ENCODE measurements around the gene HHAT. TPM values are rescaled to one million over a fixed set of nuclear protein-coding genes. Genes with fewer than 3 reads are reported as not detected.

HHAT gene
- total RNA-seq, 1 experiment from 2014 or later: 3.0 TPM

DNA sequence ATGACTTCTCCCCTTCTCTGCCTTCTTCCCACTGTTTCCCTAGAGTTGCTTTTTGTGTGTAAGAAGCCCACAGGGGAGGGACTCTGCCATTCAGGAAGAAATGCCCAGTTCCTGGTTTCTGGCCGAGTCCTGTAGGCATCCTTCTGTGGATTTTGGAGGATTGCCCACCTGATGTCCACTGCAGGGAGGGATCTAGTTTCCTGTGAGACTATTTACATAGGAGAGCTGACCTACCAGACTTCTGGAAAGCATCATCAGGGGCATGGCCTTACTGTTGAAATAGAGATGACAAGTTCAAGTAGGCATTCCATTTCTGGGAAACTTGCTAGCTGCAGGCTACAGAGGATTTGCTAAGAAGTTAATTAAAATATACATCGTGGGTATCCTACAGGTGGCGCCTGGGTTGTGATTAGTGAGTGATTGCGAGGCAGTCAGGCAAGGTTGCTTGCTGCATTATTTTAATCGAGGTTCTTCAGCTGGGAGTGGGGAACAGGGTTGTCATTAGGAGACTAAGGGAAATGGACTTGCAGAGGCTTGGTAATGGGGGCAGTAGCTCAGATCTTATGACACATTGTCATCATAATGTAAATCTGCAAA lies 148.7 kb downstream of the HHAT start:
- ChIA-PET POLR2A (ENCODE audit: low non-redundant PET) (no interaction called here), CTCF (interaction anchor here (0.6 kb wide), 1 partner anchor 658 kb away, joined by 3 read pairs; no protein-coding TSS in a partner anchor)
- TF ChIP-seq EZH2 (IDR thresholded peaks at IDR 0.05; ENCODE audit: borderline replicate concordance, low read depth, low read length, poor library complexity, severe bottlenecking): no peak
- TF ChIP-seq CTCF (conservative IDR thresholded peaks at IDR 0.05; ENCODE audit: low read depth, low read length): 0 out of 2 replicates have a peak, but pooled peaks have one; percentile 31
- peaks cover 8% of the 10 kb centered on the region for H3K27me3 ChIP-seq (replicated peaks; ENCODE audit: insufficient read depth, low read depth, low read length, poor library complexity)
- H3K4me3 ChIP-seq (ENCODE audit: low read depth, low read length, poor library complexity, severe bottlenecking): no peak overlapping the region
- no TSS peak for BruUV-seq (replicated peaks)
- no peaks in the 10 kb centered on the region for H3K36me3 ChIP-seq (ENCODE audit: insufficient read depth, low read length, poor library complexity, severe bottlenecking)
- H3K4me1 ChIP-seq (ENCODE audit: insufficient read depth, low read length, poor library complexity, severe bottlenecking): no peaks in the 10 kb centered on the region
- H3K27ac ChIP-seq (ENCODE audit: low read depth, low read length, poor library complexity, severe bottlenecking): no peak overlapping the region
- intact Hi-C loops (cut with micrococcal nuclease; ENCODE audit: unreplicated experiment): no loop called here
- H3K9me3 ChIP-seq (ENCODE audit: low read depth, low read length, poor library complexity, severe bottlenecking): no peaks in the 10 kb centered on the region
- DNase-seq (ENCODE audit: low spot score): no peak

GRCh38 chr1:210478820-210479219 lies 150.1 kb downstream of the HHAT start:
- H3K27me3 ChIP-seq (replicated peaks; ENCODE audit: insufficient read depth, low read depth, low read length, poor library complexity): no peaks in the 10 kb centered on the region
- H3K9me3 ChIP-seq (ENCODE audit: low read depth, low read length, poor library complexity, severe bottlenecking): no peaks in the 10 kb centered on the region
- no peaks in the 10 kb centered on the region for H3K36me3 ChIP-seq (ENCODE audit: insufficient read depth, low read length, poor library complexity, severe bottlenecking)
- H3K4me3 ChIP-seq (ENCODE audit: low read depth, low read length, poor library complexity, severe bottlenecking): no peak overlapping the region
- no peak overlapping the region for H3K27ac ChIP-seq (ENCODE audit: low read depth, low read length, poor library complexity, severe bottlenecking)
- no peak for TF ChIP-seq EZH2 (IDR thresholded peaks at IDR 0.05; ENCODE audit: borderline replicate concordance, low read depth, low read length, poor library complexity, severe bottlenecking)
- TF ChIP-seq CTCF (conservative IDR thresholded peaks at IDR 0.05; ENCODE audit: low read depth, low read length): no peak
- no peaks in the 10 kb centered on the region for H3K4me1 ChIP-seq (ENCODE audit: insufficient read depth, low read length, poor library complexity, severe bottlenecking)
- DNase-seq (ENCODE audit: low spot score): no peak
- ChIA-PET POLR2A (ENCODE audit: low non-redundant PET) (no interaction called here), CTCF (no interaction called here)
- intact Hi-C loops (cut with micrococcal nuclease; ENCODE audit: unreplicated experiment): no loop called here
- BruUV-seq (replicated peaks): no TSS peak

DNA sequence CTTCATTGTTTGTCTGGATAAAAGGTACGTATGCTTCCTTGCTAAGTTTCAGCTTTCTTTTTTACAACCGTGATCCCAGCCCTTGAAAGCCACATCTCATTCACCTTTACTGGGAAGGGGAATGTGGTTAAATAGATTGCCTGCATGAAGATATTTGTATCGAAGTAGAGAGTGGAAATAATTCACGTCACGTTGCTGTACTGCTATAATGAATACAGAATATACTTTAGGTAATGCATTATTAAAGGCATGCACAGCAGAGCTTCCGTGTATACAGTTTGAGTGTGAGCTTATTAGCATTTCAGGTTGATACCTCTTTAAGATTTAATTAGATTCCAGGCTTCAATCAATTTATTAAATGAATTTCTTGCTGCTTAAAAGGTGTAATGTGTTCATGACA lies 153.8 kb downstream of the HHAT start:
- no TSS peak for BruUV-seq (replicated peaks)
- no peaks in the 10 kb centered on the region for H3K4me1 ChIP-seq (ENCODE audit: insufficient read depth, low read length, poor library complexity, severe bottlenecking)
- DNase-seq (ENCODE audit: low spot score): no peak
- TF ChIP-seq CTCF (conservative IDR thresholded peaks at IDR 0.05; ENCODE audit: low read depth, low read length) (no peak), EZH2 (IDR thresholded peaks at IDR 0.05; ENCODE audit: borderline replicate concordance, low read depth, low read length, poor library complexity, severe bottlenecking) (no peak)
- POLR2A ChIA-PET (ENCODE audit: low non-redundant PET): no interaction called here
- CTCF ChIA-PET: no interaction called here
- peaks cover 11% of the 10 kb centered on the region for H3K27me3 ChIP-seq (replicated peaks; ENCODE audit: insufficient read depth, low read depth, low read length, poor library complexity)
- H3K4me3 ChIP-seq (ENCODE audit: low read depth, low read length, poor library complexity, severe bottlenecking): no peak overlapping the region
- H3K9me3 ChIP-seq (ENCODE audit: low read depth, low read length, poor library complexity, severe bottlenecking): no peaks in the 10 kb centered on the region
- no peaks in the 10 kb centered on the region for H3K36me3 ChIP-seq (ENCODE audit: insufficient read depth, low read length, poor library complexity, severe bottlenecking)
- intact Hi-C loops (cut with micrococcal nuclease; ENCODE audit: unreplicated experiment): no loop called here
- no peak overlapping the region for H3K27ac ChIP-seq (ENCODE audit: low read depth, low read length, poor library complexity, severe bottlenecking)
